ENCODE results near the gene LAIR1.

The LAIR1 gene

GRCh38 chr19:54356444-54357056, 8.2 kb downstream of the LAIR1 start (continued):
- TF ChIP-seq ZNF621 (tag by site-specific recombination; IDR thresholded peaks at IDR 0.05) = no peak
- TF ChIP-seq HOXA7 (CRISPR knock-in tag; IDR thresholded peaks at IDR 0.05; ENCODE audit: borderline replicate concordance) = no peak
- no peak for TF ChIP-seq ZNF391 (tag by site-specific recombination; IDR thresholded peaks at IDR 0.05; ENCODE audit: borderline replicate concordance, low read depth)
- no peak for TF ChIP-seq ZNF449 (tag by site-specific recombination; IDR thresholded peaks at IDR 0.05)
- TF ChIP-seq ZXDB (tag by site-specific recombination; IDR thresholded peaks at IDR 0.05) = no peak

DNA sequence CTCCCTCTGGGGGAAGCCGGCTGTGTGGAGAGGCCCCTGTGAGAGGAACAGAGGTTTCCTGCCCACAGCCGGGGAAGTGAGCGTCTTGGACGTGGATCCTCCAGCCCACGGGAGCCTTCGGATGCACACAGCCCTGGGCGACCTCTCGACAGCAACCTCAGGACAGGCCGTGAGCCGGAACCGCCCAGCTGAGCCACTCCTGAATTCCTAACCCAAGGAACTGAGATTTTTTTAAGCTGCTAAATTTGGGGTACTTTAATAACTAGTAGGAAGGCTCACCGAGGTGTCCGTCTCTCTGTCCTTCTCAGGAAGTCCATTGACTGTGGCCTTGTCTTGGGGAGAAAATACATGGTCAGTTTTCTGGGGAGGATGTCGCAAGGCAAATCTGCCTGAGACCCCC, 9.1 kb downstream of the LAIR1 start:
- Histone ChIP-seq H3K4me3 (ENCODE audit: low read depth, low read length) (no peak overlapping the region), H3K4me1 (ENCODE audit: control insufficient read depth, insufficient read depth, low read length) (no peaks in the 10 kb centered on the region), H3K9me3 (ENCODE audit: control insufficient read depth, insufficient read depth, low read depth, low read length) (no peaks in the 10 kb centered on the region), H3K36me3 (ENCODE audit: control insufficient read depth in 2 of 2, insufficient read depth in 1 of 2, low read length in 2 of 2) (no peaks in the 10 kb centered on the region), H3K27ac (ENCODE audit: extremely low read depth, low read depth, low read length) (no peak overlapping the region)
- TF ChIP-seq ZNF626 (tag by site-specific recombination; IDR thresholded peaks at IDR 0.05) (no peak), ZBTB11 (tag by site-specific recombination; conservative IDR thresholded peaks at IDR 0.05; ENCODE audit: low read depth) (no peak), ZNF239 (tag by site-specific recombination; IDR thresholded peaks at IDR 0.05) (no peak), ZNF292 (tag by site-specific recombination; IDR thresholded peaks at IDR 0.05; ENCODE audit: borderline replicate concordance, low read depth) (no peak), ZNF132 (tag by site-specific recombination; IDR thresholded peaks at IDR 0.05; ENCODE audit: borderline replicate concordance) (no peak), ZNF596 (tag by site-specific recombination; IDR thresholded peaks at IDR 0.05) (no peak), ZBTB8A (tag by site-specific recombination; IDR thresholded peaks at IDR 0.05) (no peak), ZIC2 (tag by site-specific recombination; IDR thresholded peaks at IDR 0.05) (no peak), ZNF677 (tag by site-specific recombination; IDR thresholded peaks at IDR 0.05) (no peak), HOXD13 (CRISPR knock-in tag; IDR thresholded peaks at IDR 0.05; ENCODE audit: borderline replicate concordance) (no peak), RBAK (tag by site-specific recombination; IDR thresholded peaks at IDR 0.05) (no peak), ZNF530 (tag by site-specific recombination; IDR thresholded peaks at IDR 0.05; ENCODE audit: low read depth) (no peak), ZNF362 (tag by site-specific recombination; IDR thresholded peaks at IDR 0.05) (no peak), OVOL3 (tag by site-specific recombination; IDR thresholded peaks at IDR 0.05) (no peak), ZBTB6 (tag by site-specific recombination; IDR thresholded peaks at IDR 0.05) (no peak), SP7 (tag by site-specific recombination; IDR thresholded peaks at IDR 0.05) (no peak), ZNF311 (tag by site-specific recombination; IDR thresholded peaks at IDR 0.05; ENCODE audit: borderline replicate concordance) (no peak)
- TF ChIP-seq, protein P1, sequence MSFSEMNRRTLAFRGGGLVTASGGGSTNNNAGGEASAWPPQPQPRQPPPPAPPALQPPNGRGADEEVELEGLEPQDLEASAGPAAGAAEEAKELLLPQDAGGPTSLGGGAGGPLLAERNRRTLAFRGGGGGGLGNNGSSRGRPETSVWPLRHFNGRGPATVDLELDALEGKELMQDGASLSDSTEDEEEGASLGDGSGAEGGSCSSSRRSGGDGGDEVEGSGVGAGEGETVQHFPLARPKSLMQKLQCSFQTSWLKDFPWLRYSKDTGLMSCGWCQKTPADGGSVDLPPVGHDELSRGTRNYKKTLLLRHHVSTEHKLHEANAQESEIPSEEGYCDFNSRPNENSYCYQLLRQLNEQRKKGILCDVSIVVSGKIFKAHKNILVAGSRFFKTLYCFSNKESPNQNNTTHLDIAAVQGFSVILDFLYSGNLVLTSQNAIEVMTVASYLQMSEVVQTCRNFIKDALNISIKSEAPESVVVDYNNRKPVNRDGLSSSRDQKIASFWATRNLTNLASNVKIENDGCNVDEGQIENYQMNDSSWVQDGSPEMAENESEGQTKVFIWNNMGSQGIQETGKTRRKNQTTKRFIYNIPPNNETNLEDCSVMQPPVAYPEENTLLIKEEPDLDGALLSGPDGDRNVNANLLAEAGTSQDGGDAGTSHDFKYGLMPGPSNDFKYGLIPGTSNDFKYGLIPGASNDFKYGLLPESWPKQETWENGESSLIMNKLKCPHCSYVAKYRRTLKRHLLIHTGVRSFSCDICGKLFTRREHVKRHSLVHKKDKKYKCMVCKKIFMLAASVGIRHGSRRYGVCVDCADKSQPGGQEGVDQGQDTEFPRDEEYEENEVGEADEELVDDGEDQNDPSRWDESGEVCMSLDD (tag by site-specific recombination; IDR thresholded peaks at IDR 0.05) = no peak
- TF ChIP-seq, protein P2, sequence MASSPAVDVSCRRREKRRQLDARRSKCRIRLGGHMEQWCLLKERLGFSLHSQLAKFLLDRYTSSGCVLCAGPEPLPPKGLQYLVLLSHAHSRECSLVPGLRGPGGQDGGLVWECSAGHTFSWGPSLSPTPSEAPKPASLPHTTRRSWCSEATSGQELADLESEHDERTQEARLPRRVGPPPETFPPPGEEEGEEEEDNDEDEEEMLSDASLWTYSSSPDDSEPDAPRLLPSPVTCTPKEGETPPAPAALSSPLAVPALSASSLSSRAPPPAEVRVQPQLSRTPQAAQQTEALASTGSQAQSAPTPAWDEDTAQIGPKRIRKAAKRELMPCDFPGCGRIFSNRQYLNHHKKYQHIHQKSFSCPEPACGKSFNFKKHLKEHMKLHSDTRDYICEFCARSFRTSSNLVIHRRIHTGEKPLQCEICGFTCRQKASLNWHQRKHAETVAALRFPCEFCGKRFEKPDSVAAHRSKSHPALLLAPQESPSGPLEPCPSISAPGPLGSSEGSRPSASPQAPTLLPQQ (tag by site-specific recombination; IDR thresholded peaks at IDR 0.05) = no peak
- ChIA-PET CTCF (interaction anchor here (3.8 kb wide), 1 partner anchor 35 kb away, joined by 34 read pairs; no protein-coding TSS in a partner anchor), POLR2A (no interaction called here)
